Measurements from ENCODE around the gene SATB1.

GRCh38 chr3:18440066-18440722 is 15.1 kb upstream of the SATB1 start:
- no peak for TF ChIP-seq CTCF (IDR thresholded peaks at IDR 0.05)
- TF ChIP-seq POLR2AphosphoS5 (IDR thresholded peaks at IDR 0.05), result no peak
- TF ChIP-seq POLR2A (IDR thresholded peaks at IDR 0.05), result no peak
- no peak for TF ChIP-seq EP300 (IDR thresholded peaks at IDR 0.05)
